SH-SY5Y (cell line): ENCODE data around the gene SLC25A1.

Experiments used
- GATA2 ChIP-seq: IDR thresholded peaks from 2 replicates; pipeline ENCODE4 v1.6.1; 2011; ENCODE audit warnings: mild to moderate bottlenecking, low read depth, low read length
- GATA3 ChIP-seq: IDR thresholded peaks from 2 replicates; pipeline ENCODE4 v1.6.1; 2011; ENCODE audit warnings: low read depth, mild to moderate bottlenecking, low read length, moderate library complexity

The SLC25A1 gene

DNA sequence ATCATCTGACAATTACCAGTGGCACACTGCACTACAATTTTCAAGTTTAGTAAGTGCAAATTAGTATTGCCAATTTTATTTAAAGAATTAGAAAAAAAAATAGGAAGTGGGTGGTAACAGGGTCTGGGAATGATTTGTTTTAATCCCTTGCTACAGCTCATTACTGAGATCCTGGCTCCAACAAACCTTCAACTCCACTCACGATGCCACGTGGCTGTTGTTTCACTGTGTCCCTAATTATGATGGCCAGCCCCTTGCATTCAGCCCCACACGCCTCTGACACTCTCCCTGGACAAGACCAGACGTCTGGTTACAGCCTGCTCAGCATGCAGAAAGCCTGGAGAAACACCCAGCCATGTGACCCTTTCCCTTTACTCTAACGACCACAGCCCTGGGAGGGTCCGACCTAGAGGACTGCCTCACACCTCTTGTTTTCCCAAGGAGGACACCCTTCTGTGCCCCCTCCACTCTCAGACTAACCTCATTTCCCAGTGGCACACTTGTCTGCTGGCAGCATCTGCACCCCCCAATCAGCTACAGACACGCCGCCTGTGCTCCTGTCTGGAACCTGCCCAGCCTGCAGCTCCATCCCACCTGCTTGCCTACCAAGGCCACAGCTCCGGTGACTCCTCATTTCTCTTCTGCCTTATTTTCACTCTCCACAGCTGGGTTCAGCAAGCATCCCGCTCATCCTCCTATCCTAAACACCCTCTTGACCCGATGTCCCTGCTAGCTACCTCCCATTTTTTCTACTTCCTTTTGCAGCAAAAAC, 18.5 kb upstream of the SLC25A1 start:
- TF ChIP-seq GATA2 (no peak), GATA3 (no peak)

DNA sequence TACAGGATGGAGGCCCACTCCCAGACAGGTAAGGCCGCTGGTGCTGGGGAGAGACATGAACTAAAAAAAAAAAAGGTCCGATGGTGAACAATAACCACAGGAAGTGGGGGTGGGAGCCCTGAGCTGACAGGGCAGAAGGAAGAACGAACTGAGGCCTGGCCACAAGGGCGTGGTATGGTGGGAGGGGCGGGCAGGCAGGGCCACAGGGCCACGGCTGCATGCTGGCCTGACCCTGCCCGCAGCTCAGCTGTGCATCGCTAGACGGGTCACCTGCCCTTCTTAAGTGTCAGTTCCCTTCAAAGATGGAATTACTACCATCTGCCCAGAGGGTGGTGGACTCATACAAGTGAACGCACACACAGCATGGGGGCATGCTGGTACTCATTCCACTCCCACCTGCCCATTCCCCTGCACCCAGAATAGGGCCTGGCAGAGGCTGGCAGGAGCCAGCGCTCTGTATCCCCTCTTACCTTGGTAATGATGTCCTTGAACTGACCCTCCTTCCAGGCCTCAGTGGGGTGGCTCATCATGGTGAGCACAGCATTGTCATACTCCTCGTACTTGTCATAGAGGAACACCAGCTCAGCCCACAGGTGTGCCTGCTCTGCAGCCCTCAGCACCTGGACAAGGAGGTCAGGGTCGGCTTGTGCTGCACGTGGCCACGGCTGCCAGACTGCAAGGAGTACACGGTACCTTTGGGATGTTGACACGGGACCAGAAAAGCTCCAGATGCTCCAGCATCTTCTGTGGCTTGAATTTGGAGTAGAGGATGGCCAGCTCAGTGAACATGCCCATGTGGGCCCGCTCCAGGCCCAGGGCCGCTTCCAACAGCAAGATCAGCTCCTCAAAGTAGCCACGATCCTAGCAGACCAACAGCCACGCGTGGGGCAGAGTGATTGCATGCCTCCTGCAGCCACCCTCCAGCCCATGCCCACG, 17.5 kb upstream of the SLC25A1 start:
- TF ChIP-seq GATA2 (no peak), GATA3 (no peak)

DNA sequence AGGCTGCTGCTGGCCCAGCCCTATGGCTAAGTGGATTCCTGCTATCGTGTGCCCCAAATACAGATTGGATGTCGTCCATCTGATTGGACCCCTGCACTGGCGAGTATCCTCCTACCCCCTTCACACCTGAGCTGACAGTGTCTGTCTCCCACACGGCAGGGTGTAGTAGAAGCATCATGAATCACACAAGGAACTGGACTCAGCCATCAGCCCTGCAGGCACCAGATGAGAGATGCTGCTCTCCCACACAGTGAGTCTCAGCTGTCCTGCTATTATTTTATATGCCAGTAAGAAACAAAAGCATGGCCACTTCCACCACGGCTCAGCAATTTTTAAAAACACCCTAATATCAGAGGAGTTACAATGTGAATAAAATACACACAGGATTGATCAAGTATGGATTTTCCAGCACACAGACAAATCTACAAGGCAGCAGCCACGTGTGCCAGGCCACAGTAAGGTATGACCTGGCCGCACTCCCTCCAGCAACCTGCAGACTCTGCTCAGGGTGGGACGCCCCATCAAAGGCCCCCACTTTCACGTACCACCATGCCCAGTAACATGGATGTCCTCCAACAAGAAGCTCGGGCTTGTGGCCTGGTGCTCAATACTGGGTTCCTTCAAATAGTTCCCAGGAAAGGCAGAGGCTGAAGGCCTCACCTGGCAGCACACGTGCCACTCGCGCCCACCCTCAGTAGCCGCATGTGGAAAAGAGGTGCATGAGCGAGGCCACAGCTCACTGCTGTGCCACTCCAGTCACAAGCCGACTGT, 16.4 kb upstream of the SLC25A1 start:
- TF ChIP-seq GATA2 = no peak
- no peak for TF ChIP-seq GATA3

DNA sequence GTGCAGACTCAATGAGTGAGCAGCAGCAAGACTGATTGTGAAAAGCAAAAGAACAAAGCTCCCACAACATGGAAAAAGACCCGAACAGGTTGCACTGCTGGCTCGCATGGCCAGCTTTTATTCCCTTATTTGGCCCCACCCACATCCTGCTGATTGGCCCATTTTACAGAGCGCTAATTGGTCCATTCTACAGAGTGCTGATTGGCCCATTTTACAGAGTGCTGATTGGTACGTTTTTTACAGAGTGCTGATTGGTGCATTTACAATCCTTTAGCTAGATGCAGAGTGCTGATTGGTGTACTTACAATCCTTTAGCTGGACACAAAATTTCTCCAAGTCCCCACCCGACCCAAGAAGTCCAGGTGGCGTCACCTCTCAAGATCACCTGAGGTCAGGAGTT, 15.3 kb upstream of the SLC25A1 start:
- TF ChIP-seq GATA2 (no peak), GATA3 (no peak)

DNA sequence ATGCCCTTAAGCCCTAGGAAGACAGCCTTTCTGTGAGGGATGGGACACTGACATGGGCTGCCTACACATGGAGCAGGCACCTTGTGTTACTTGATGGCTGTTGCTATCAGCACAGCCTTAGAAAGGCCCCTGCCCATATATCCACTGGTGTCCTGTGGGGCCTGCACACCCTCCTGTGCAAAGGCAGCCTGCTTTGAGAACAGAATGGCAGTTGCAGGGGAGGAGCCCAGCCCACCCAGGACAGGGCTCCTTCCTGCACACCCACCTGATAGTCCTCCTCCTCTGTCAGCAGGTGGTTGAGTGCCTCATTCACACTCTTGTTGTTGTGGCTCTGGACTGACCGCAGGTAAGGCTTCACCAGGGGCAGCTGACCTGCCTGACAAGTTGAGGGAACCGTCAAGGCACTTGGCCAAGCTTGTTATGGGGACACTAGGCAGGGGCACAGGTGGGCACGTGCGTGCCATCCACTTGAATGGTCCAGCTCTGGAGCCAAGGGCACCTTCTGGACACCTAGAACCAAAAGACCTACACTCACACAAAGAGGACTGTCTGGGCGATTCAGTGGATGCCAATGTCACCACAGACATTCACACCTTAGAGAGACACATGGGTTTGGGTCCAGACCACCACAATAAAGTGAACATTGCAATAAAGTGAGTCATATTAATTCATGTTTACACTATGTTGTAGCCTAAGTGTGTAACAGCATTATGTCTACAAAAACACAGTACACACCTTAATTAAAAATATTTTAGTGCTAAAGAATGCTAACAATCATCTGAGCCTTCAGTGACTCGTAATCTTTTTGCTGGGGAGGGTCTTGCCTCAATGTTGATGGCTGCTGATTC, 9.4 kb upstream of the SLC25A1 start:
- TF ChIP-seq GATA2 = no peak
- no peak for TF ChIP-seq GATA3

DNA sequence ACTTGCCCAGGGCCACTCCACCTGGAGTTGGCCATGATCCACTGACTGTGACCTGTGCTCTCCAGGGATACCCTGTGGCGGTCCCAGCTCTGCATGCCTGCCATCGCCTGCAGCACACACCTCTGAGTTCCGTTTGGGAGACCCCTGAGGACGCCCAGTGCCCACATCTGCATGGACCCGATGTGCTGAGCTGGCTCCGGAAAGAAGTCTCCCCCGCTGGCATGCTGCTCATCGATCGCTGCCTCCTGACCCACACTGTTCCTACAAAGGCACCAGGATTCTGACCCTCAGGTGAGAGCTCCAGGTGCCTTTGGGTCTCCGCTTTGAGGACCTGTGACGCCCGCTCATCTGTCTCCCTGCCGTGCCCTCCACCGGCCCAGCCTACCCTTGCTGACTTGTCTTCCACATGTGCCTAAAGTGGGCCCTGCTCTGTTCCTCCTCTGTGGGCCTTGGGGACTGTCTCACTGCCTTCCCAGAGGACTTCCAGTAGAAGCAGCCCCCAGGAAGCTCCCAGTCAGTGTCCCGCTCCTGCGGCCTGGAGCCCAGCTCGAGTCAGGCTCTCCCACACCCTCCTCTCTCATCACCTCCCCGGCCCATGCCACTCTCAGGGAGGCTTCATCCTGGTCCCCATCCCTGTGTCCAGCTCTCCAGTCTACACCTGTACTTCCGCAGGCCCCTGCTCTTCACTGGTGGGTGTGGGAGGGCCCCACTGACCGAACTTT, 5.9 kb upstream of the SLC25A1 start:
- TF ChIP-seq GATA3 (no peak), GATA2 (no peak)

DNA sequence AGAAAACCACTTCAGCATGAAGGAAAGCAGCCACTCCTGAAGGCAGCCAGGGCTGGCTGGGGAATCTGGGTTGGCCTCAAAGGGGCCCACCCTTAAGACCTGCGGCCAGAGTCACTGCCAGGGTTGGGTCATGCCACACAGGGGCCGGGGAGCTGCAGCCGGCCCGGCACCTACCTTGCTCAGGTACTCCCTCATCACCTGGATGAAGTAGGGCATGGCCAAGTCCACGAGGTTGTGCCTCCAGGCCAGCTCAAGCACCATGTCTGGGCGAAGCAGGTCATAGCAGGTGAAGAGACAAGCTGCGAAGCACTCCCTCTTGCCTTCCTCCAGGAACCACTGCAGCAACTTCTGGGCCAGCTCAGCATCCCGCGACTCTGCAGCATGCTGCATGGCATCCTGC, 4.7 kb upstream of the SLC25A1 start:
- TF ChIP-seq GATA2 = no peak
- TF ChIP-seq GATA3 = no peak

DNA sequence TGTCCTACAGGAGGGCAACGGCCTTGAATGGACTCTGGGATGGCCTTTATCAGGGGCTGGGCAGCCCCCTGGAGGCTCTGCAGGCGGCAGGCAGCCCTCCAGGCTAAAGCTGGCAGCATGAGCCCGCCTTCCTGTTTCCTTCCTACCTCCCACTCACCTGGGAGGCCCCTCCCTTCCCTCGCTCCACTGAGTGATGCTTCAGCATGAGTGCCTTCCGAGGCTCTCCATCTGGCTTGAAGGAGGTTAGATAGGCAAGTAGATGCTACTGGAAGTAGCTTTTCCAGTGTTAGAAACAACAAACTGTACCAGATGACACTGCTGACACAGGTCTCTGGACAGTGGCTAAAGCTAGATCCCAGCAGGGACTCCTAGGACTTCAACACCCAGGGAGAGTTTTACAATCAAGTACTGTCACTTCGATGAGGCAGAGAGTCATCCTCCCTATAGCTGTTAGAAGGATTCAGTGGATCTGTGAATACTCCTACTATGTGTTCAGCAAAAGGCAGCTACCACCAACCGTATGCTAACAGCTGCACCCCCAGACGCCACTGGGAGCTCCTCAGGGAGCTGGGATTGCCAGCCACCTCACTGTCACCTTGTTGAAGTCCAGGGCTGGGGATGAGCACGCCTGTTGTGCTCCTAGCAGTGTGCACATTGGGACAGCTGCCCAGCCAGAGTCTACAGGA, 4.1 kb upstream of the SLC25A1 start:
- TF ChIP-seq GATA3 (no peak), GATA2 (no peak)

DNA sequence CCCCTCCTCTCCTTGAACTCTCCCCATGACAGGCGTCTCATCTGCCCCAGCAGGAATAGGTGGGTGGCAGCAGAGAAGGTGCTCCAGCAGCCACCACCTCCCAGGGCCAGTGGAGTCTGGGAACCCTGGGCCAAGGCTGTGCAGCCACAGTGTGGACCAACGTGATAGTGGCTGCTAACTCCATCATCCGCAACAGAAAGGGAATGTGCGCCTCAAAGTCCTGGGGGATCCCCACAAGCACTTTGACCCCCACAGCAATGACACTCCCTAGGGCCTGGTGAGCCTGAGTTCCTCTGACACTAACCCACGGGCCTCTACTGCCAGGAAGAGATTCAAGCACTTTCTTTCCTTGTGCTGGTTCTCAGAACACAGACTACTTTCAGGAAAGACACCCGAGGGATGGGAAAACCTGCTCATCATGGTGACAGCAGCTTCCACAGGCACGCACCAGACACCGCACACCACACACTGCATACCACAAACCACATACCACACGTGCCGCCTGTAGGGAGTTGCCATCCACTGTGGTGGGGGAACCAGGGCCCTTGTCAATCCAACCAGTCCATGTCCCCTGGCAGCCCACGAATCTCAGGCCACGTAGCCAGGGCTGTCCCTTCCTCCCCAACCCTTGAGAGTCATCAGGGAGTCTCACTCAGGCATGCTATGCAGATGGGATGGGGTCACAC, 3.4 kb upstream of the SLC25A1 start:
- TF ChIP-seq GATA3 (no peak), GATA2 (no peak)

DNA sequence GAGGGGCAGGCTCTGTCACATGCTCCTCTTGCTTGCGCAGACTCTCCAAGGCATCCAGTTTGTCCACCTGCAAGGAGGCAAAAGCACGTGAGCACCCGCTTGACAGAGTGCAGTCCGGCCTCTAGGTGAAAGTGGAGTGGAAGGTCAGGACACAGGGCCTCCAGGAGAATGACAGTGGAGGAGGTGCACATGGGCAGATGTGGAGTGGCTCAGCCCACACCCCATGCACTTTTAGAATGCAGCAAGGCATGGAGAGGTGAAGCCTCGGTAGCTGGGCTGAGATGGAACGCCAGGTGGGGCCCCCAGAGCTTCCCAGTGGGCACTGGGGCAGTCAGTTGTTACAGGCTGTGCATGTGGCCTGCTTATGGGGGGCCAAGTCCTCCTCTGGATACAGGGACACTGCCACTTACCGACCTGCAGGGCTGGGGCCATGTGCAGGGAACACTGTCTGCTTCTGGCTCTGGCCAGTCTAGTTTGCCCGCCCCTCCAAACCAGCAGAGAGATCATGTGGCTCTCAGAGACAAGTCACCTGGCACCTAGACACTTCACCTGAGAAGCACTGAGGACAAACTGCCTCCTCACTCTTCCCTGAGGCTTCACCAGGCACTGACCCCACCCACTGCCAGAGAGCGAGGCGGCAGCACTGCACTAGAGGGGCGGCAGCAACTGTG, 2.3 kb upstream of the SLC25A1 start:
- TF ChIP-seq GATA2 (no peak), GATA3 (no peak)

DNA sequence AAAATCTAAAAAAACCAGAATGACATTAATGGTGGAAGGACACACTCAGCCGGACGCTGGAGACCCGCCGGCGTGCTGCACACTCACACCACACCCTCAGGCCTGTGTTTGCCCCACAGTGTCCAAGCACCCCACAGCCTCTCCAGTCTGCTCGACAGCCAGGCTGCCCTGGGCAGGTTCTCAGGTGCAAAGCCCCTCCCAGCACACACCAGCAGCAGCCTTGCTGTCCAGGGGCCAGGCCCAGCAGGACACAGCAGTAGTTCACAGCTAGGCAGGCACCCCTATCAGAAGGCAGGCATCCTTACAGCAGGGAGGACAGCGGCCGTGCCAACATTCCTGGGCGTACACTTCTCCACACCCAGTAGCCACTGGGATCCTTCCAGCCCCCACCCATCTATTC, 1.7 kb upstream of the SLC25A1 start:
- TF ChIP-seq GATA3 = no peak
- TF ChIP-seq GATA2 = no peak
